K562 (cell line): ENCODE results near the gene EIF5A2. TPM values are rescaled to one million over a fixed set of nuclear protein-coding genes. Genes with fewer than 3 reads are reported as not detected.
A peak's percentile ranks its signal among the peaks of the same experiment; 100 is the strongest.

Experiments
- NR2C1 ChIP-seq, 2 experiments: fragments of 450-650 bp; IDR thresholded peaks; 2 replicates each; pipeline ENCODE4 v1.6.1; 2017; ENCODE audit warnings: mild to moderate bottlenecking in 2 of 2, antibody characterized with exemption in 1 of 2, inconsistent platforms in 1 of 2, missing compliant biosample characterization in 1 of 2, missing genetic modification characterization in 1 of 2
- RBM25 ChIP-seq: fragments of 200-400 bp; formaldehyde crosslinking; IDR thresholded peaks from 2 replicates; pipeline ENCODE4 v1.6.1; 2018; ENCODE audit warnings: low read length, low read depth, moderate library complexity; ENCODE audit not compliant: severe bottlenecking
- SOX6 ChIP-seq: fragments of 450-650 bp; IDR thresholded peaks from 2 replicates; pipeline ENCODE4 v1.6.1; 2014; ENCODE audit warnings: mild to moderate bottlenecking
- ZNF764 ChIP-seq: fragments of 250-450 bp; sonication (Bioruptor Pico); IDR thresholded peaks from 2 replicates; pipeline ENCODE4 v1.4.0; 2020; ENCODE audit warnings: low read depth, mild to moderate bottlenecking, moderate library complexity
- polyA plus RNA-seq, 8 experiments: library from polyadenylated mRNA; depleted of rRNA in 4 of 8; stranded (reverse) in 5 of 8; unstranded in 3 of 8; fragments of >200 nt; fragmentation: Nextera tagmentation in 2 of 8; fragmentation: Illumina TruSeq in 1 of 8; extraction: Ambion mirVana in 2 of 8; extraction: Trizol in 1 of 8; gene quantifications; 2 replicates each; pipeline versions ENCODE4 v1.2.1 to v1.2.3, GENCODE V29; 2011 to 2014; ENCODE audit warnings: inconsistent platforms in 1 of 8, missing spikeins in 1 of 8
- total RNA-seq, 7 experiments: library from RNA; depleted of rRNA in 6 of 7; stranded (reverse); fragments of >200 nt in 6 of 7; fragmentation: Illumina TruSeq in 2 of 7; extraction: Trizol in 2 of 7; gene quantifications; 2 replicates each; pipeline versions ENCODE4 v1.2.1 to v1.2.3, GENCODE V29; 2011 to 2021; ENCODE audit warnings: low replicate concordance in 1 of 7

Gene EIF5A2
- total and polyA plus RNA-seq, 9 of the 15 experiments (the other 6 are each of a cell fraction or from before 2014, with no cell fraction given) = 3.9 to 18.3 (median 15.9) TPM

- TF ChIP-seq NR2C1 (IDR thresholded peaks at IDR 0.05) = no peak
- TF ChIP-seq NR2C1 (tag; IDR thresholded peaks at IDR 0.05) = 0 out of 2 replicates have a peak, but pooled peaks have one; percentile 16
- no peak for TF ChIP-seq ZNF764
- TF ChIP-seq SOX6 = no peak
- TF ChIP-seq RBM25 = no peak
Observed at GRCh38 chr3:170839518-170840100, 68.8 kb downstream of the EIF5A2 start (continued).

Other genes with a start within 250 kb of the EIF5A2 start
- 31.6 and 67.6 TPM in 2 replicates for gene RPL22L1, start 38.4 kb downstream of the EIF5A2 start, total RNA-seq (2014; rRNA removed)
- gene RPL22L1, start 38.4 kb downstream of the EIF5A2 start, total RNA-seq (2014; rRNA removed; fragmentation: Illumina TruSeq; extraction: Trizol) = 139 and 156 TPM in 2 replicates
- gene RPL22L1, start 38.4 kb downstream of the EIF5A2 start, total RNA-seq (2015; rRNA removed; fragmentation: Illumina TruSeq; extraction: Trizol) = 120 and 137 TPM in 2 replicates
- gene RPL22L1, start 38.4 kb downstream of the EIF5A2 start, total RNA-seq (2021) = 53.9 and 64.7 TPM in 2 replicates
- gene RPL22L1, start 38.4 kb downstream of the EIF5A2 start, polyA plus RNA-seq (2011; rRNA removed) = 64.5 and 98.3 TPM in 2 replicates
- gene RPL22L1, start 38.4 kb downstream of the EIF5A2 start, polyA plus RNA-seq (2014; fragmentation: Illumina TruSeq; extraction: Trizol) = 84.4 and 99.0 TPM in 2 replicates
- 100 to 1,000 TPM; 108 to 111 TPM for gene RPL22L1, start 38.4 kb downstream of the EIF5A2 start, polyA plus RNA-seq (2014; fragmentation: Nextera tagmentation; extraction: Ambion mirVana)
- 141 and 198 TPM in 2 replicates for gene RPL22L1, start 38.4 kb downstream of the EIF5A2 start, polyA plus RNA-seq (2014; rRNA removed)
- gene SLC2A2, start 118.1 kb upstream of the EIF5A2 start, total RNA-seq (2014; rRNA removed) = not detected in 2 replicates
- gene SLC2A2, start 118.1 kb upstream of the EIF5A2 start, total RNA-seq (2014; rRNA removed; fragmentation: Illumina TruSeq; extraction: Trizol) = not detected in 2 replicates
- not detected in 2 replicates for gene SLC2A2, start 118.1 kb upstream of the EIF5A2 start, total RNA-seq (2015; rRNA removed; fragmentation: Illumina TruSeq; extraction: Trizol)
- 0.18 TPM in 1 of 2 replicates, not detected in the other for gene SLC2A2, start 118.1 kb upstream of the EIF5A2 start, total RNA-seq (2021)
- gene SLC2A2, start 118.1 kb upstream of the EIF5A2 start, polyA plus RNA-seq (2011; rRNA removed) = not detected in 2 replicates
- gene SLC2A2, start 118.1 kb upstream of the EIF5A2 start, polyA plus RNA-seq (2014; fragmentation: Illumina TruSeq; extraction: Trizol) = not detected in 2 replicates
- gene SLC2A2, start 118.1 kb upstream of the EIF5A2 start, polyA plus RNA-seq (2014; fragmentation: Nextera tagmentation; extraction: Ambion mirVana) = not detected
- not detected in 2 replicates for gene SLC2A2, start 118.1 kb upstream of the EIF5A2 start, polyA plus RNA-seq (2014; rRNA removed)